GM12878 (cell line): ENCODE measurements around the gene MBTPS2.

Experiments
- CUX1 ChIP-seq: IDR thresholded peaks from 2 replicates; pipeline ENCODE4 v1.6.1; 2012; ENCODE audit warnings: improper control_type of control experiment, low read depth, low read length; ENCODE audit not compliant: insufficient replicate concordance
- ZNF384 ChIP-seq: IDR thresholded peaks from 2 replicates; pipeline ENCODE4 v1.6.1; 2012; ENCODE audit warnings: low read depth, mild to moderate bottlenecking, low read length, improper control_type of control experiment, borderline replicate concordance

- no peak for TF ChIP-seq CUX1
- TF ChIP-seq ZNF384 = no peak
Measured at GRCh38 chrX:21929209-21929608, 89.8 kb downstream of the MBTPS2 start.
